NB4 (cell line): ENCODE results near the gene U2SURP.

ENCODE experiments used
- DNase-seq: peaks from one replicate; pipeline ENCODE4 v3.0.0; 2010; ENCODE audit warnings: low read depth
- H3K4me3 ChIP-seq: one replicate; pipeline ENCODE4 v1.5.1; 2011; ENCODE audit warnings: mild to moderate bottlenecking, low read depth, low read length, moderate library complexity
- MYC ChIP-seq: IDR thresholded peaks from 2 replicates; pipeline ENCODE4 v1.6.1; 2011; ENCODE audit warnings: low read depth, low read length
- POLR2A ChIP-seq: IDR thresholded peaks from 2 replicates; pipeline ENCODE4 v1.6.1; 2011; ENCODE audit warnings: mild to moderate bottlenecking; ENCODE audit not compliant: insufficient read length; ENCODE audit errors: extremely low read depth
- TF ChIP-seq, protein P1 (sequence below): IDR thresholded peaks from 2 replicates; pipeline ENCODE4 v1.6.1; 2011; ENCODE audit warnings: low read depth, low read length
- TF ChIP-seq, protein P2 (sequence below): IDR thresholded peaks from one replicate; pipeline ENCODE4 v1.5.1; 2012; ENCODE audit warnings: low read depth, low read length

Gene U2SURP

DNA sequence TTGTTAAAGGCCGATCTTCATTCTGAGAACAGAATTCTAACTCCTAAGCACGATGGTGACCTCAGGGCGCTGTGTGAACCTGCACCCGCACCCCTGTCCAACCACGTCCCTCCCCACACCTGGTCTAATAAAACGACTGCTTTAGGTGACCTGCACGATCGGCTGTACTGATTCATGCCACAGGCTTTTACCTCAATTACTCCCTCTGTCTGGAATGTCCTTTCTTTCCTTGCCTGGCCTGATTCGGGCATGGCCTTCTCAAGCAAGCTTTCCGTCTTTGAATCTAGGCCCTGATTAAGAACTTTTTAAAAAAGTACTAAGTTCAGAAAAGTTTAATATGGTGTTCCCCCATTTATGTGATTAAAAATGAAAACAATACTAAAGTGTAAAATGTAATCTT lies 842 bp upstream of the U2SURP start:
- peak overlapping the region; percentile 95 for H3K4me3 ChIP-seq
- TF ChIP-seq, protein P1, sequence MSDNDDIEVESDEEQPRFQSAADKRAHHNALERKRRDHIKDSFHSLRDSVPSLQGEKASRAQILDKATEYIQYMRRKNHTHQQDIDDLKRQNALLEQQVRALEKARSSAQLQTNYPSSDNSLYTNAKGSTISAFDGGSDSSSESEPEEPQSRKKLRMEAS: no peak
- TF ChIP-seq POLR2A: no peak
- TF ChIP-seq MYC: no peak
- TF ChIP-seq, protein P2, sequence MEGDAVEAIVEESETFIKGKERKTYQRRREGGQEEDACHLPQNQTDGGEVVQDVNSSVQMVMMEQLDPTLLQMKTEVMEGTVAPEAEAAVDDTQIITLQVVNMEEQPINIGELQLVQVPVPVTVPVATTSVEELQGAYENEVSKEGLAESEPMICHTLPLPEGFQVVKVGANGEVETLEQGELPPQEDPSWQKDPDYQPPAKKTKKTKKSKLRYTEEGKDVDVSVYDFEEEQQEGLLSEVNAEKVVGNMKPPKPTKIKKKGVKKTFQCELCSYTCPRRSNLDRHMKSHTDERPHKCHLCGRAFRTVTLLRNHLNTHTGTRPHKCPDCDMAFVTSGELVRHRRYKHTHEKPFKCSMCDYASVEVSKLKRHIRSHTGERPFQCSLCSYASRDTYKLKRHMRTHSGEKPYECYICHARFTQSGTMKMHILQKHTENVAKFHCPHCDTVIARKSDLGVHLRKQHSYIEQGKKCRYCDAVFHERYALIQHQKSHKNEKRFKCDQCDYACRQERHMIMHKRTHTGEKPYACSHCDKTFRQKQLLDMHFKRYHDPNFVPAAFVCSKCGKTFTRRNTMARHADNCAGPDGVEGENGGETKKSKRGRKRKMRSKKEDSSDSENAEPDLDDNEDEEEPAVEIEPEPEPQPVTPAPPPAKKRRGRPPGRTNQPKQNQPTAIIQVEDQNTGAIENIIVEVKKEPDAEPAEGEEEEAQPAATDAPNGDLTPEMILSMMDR: no peak
- DNase-seq: no peak

DNA sequence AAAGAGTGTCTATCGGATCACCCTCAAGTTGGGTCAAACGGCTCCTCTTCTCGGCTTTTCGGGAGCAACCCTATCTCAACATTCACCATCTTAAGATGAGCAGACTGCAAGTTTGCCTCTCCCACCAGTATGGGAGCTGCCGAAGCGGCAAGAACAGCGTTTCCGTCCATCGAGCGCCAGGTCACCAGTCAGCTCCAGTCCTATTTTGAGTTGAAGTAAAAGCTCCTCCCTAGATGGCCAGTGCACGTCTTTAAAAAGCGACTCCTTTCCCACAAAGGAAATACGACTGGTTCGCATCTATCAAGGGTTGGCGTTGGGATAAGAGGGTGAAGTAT lies 369 bp upstream of the U2SURP start:
- TF ChIP-seq, protein P1: no peak
- no peak for TF ChIP-seq POLR2A
- TF ChIP-seq, protein P2: no peak
- no peak for TF ChIP-seq MYC
- peak overlapping the region; percentile 95 for H3K4me3 ChIP-seq
- no peak for DNase-seq

DNA sequence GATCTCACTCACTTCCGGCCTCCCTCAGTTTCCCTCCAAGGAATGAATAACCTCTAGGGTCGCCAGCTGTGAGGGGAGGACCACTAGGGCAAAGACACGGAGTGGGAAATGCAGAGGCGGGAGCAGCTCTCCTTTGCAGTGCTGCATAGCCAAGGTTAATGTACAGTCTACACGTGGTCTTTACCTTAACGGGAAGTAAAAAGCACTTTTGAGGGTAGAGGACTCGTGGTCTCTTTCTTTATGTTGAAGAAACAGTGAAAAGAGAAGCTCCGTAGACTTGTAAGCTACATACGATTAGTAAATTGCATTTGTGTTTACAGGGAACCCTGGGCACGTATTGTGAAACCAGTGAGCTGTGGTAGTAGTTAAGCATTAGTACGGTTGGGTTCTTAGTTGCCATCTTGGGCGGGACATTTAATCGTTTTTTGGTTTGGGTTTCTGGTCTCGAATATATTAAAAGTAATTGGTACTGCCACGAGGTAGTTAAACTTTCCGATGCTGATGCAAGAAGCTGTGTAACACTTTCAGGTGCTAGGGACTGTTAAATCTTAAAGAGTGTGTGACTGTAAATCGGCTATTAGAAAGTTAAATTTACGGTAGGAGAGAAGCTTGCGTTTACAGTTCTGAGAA lies 828 bp downstream of the U2SURP start:
- peak overlapping the region; percentile 95 for H3K4me3 ChIP-seq
- DNase-seq: peak; percentile 67
- no peak for TF ChIP-seq POLR2A
- TF ChIP-seq MYC: peak; percentile 63
- TF ChIP-seq, protein P1: peak; percentile 93
- TF ChIP-seq, protein P2: no peak

DNA sequence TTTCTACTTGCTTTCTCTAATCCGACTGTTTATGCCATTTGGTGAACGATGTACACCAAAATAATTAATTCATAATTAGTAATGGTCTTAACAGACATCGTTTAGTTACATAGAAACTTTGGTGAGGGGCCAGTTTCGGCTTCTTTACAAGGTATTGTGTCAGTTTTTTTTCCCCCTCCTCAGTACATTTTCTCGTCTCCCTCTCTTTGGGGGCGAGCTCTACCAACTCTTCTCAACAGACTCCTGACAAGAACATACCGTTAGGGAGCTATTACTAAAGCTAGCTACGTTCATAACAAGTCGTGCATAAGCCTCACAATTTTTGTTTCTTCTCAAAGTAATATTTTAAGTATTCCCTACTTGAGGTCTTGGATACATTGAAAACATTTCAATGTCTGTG lies 1.4 kb downstream of the U2SURP start:
- TF ChIP-seq, protein P1: no peak
- no peak for TF ChIP-seq MYC
- no peak for TF ChIP-seq POLR2A
- TF ChIP-seq, protein P2: no peak
- peak overlapping the region; percentile 95 for H3K4me3 ChIP-seq
- peak; percentile 23 for DNase-seq

DNA sequence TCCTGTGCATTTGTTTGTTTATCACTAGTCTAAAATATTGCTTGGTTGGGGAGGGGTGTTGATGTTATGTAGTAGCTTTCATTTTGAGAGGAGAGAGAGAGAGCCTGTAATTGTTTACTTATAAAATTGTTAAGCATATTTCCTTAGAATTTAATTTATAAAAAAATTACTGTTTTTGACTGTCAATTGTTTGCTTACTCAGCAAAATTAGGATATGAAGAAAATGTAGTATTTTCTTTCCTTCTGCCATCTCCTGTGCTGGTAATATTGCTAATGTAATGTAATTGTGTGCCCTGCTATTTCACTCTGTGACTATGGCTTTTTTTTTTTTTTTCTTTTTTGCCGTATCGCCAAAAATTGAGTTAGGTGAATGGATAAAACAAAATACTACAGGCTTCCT lies 3.5 kb downstream of the U2SURP start:
- peak overlapping the region; percentile 51 for H3K4me3 ChIP-seq
- no peak for TF ChIP-seq MYC
- no peak for TF ChIP-seq POLR2A
- TF ChIP-seq, protein P1: no peak
- TF ChIP-seq, protein P2: no peak

DNA sequence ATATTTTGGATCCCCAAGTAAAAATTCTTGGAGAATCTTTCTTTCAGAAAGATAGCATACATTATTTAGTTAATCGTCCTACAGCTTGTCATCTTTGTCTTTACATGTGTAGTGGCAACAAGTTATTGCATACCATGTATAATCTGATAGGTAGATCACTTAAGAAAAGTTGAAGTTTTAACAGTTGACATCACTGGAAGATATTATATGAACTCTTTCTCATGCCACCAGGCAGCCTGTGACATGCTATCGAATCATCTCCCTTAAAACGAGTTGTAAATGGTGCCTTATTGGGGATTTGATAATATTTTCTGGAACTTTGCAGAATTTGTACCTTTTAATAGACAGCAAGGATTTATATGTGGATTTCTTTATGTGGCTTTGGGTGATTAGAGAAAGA lies 8.7 kb downstream of the U2SURP start:
- no peak overlapping the region for H3K4me3 ChIP-seq
- TF ChIP-seq MYC (no peak), POLR2A (no peak)
- TF ChIP-seq, protein P1: no peak
- TF ChIP-seq, protein P2: no peak

More for the DNA sequence above, 3.5 kb downstream of the U2SURP start:
- DNase-seq: no peak

More for the DNA sequence above, 8.7 kb downstream of the U2SURP start:
- DNase-seq: no peak
